Body of pancreas (tissue), 4 donors: ENCODE measurements around the gene FUT3. TPM values are rescaled to one million over a fixed set of nuclear protein-coding genes. Genes with fewer than 3 reads are reported as not detected.
A peak's percentile ranks its signal among the peaks of the same experiment; 100 is the strongest.
"Not testable (repeated sequence)": the region's sequence is repeated elsewhere in the genome, so short reads cannot be mapped to it uniquely, and the experiment has no call there.

ENCODE experiments used
- ATAC-seq: fragments of 150-250 bp; one replicate; pipeline ENCODE4 v1.9.1; 2016
- DNase-seq, 4 donors: peaks; one replicate each; pipeline ENCODE4 v3.0.0-alpha.2; 2019
- H3K27ac ChIP-seq, 4 donors: fragments of 200-600 bp; sonication (generic); 1 replicate in 3 of 4; 2 replicates in 1 of 4; pipeline versions ENCODE4 v1.5.1 to v1.6.1; 2016 to 2019; ENCODE audit warnings: mild to moderate bottlenecking in 1 of 4, mixed read lengths in 1 of 4, moderate library complexity in 1 of 4
- H3K27me3 ChIP-seq, 2 donors: fragments of 200-600 bp; sonication (generic); one replicate each; pipeline ENCODE4 v1.6.0; 2016; ENCODE audit warnings: mild to moderate bottlenecking in 1 of 2
- H3K36me3 ChIP-seq, 2 donors: fragments of 200-600 bp; sonication (generic); replicated peaks in 1 of 2; 2 replicates each; pipeline ENCODE4 v1.5.1; 2016; ENCODE audit warnings: low read depth in 2 of 2; ENCODE audit not compliant: insufficient read depth in 1 of 2
- H3K4me1 ChIP-seq: fragments of 200-600 bp; sonication (generic); one replicate; pipeline ENCODE4 v1.6.0; 2016
- H3K4me3 ChIP-seq, 2 donors: fragments of 200-600 bp; sonication (generic); 1 replicate in 1 of 2; 2 replicates in 1 of 2; pipeline ENCODE4 v1.5.1; 2016 to 2019
- H3K9me3 ChIP-seq, 3 donors: fragments of 200-600 bp; sonication (generic); 1 replicate in 2 of 3; 2 replicates in 1 of 3; pipeline ENCODE4 v1.5.1; 2016
- POLR2A ChIP-seq, 3 donors: fragments of 450-650 bp; IDR thresholded peaks; one replicate each; pipeline ENCODE4 v1.6.1; 2016; ENCODE audit warnings: antibody characterized with exemption in 3 of 3, mild to moderate bottlenecking in 2 of 3
- WGBS, 2 donors: methylation state at CpG; one replicate each; pipeline ENCODE4 v1.1.5; 2017; 5-methylcytosine and 5-hydroxymethylcytosine counted together
- intact Hi-C: fragments of 100-400 bp; cut with DNase I; formaldehyde crosslinking; loops from one replicate; pipeline ENCODE4 v1.15.1; 2023
- total RNA-seq, 2 donors: library from RNA; depleted of rRNA; stranded (reverse); fragments of >200 nt; gene quantifications; one replicate each; pipeline ENCODE4 v1.1.0, GENCODE V29; 2016
- TF ChIP-seq, protein P1 (sequence below), 7 experiments: fragments of 450-650 bp in 4 of 7; fragments of 200-600 bp in 3 of 7; sonication (generic) in 3 of 7; IDR thresholded peaks; one replicate each; pipeline ENCODE4 v1.5.1; 2016 to 2019; ENCODE audit warnings: antibody characterized with exemption in 7 of 7

FUT3 gene
- total RNA-seq, 2 donors from 2014 or later, result 5.7 to 9.2 TPM

- TF ChIP-seq, protein P1, sequence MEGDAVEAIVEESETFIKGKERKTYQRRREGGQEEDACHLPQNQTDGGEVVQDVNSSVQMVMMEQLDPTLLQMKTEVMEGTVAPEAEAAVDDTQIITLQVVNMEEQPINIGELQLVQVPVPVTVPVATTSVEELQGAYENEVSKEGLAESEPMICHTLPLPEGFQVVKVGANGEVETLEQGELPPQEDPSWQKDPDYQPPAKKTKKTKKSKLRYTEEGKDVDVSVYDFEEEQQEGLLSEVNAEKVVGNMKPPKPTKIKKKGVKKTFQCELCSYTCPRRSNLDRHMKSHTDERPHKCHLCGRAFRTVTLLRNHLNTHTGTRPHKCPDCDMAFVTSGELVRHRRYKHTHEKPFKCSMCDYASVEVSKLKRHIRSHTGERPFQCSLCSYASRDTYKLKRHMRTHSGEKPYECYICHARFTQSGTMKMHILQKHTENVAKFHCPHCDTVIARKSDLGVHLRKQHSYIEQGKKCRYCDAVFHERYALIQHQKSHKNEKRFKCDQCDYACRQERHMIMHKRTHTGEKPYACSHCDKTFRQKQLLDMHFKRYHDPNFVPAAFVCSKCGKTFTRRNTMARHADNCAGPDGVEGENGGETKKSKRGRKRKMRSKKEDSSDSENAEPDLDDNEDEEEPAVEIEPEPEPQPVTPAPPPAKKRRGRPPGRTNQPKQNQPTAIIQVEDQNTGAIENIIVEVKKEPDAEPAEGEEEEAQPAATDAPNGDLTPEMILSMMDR (IDR thresholded peaks at IDR 0.05), result no peak
- TF ChIP-seq POLR2A (IDR thresholded peaks at IDR 0.05), result no peak
- WGBS, 2 donors, result 69 to 76% methylated on average over 5 to 11 of the region's 11 CpGs
- Histone ChIP-seq H3K27me3 (no peaks in the 10 kb centered on the region), H3K4me3 (no peak overlapping the region), H3K4me1 (no peaks in the 10 kb centered on the region), H3K36me3 (no peaks in the 10 kb centered on the region), H3K9me3 (no peaks in the 10 kb centered on the region), H3K27ac (no peak overlapping the region)
- intact Hi-C loops, result no loop called here
- ATAC-seq (no peak), DNase-seq (no peak)
Measured at GRCh38 chr19:5863030-5863665, 11.9 kb upstream of the FUT3 start.

DNA sequence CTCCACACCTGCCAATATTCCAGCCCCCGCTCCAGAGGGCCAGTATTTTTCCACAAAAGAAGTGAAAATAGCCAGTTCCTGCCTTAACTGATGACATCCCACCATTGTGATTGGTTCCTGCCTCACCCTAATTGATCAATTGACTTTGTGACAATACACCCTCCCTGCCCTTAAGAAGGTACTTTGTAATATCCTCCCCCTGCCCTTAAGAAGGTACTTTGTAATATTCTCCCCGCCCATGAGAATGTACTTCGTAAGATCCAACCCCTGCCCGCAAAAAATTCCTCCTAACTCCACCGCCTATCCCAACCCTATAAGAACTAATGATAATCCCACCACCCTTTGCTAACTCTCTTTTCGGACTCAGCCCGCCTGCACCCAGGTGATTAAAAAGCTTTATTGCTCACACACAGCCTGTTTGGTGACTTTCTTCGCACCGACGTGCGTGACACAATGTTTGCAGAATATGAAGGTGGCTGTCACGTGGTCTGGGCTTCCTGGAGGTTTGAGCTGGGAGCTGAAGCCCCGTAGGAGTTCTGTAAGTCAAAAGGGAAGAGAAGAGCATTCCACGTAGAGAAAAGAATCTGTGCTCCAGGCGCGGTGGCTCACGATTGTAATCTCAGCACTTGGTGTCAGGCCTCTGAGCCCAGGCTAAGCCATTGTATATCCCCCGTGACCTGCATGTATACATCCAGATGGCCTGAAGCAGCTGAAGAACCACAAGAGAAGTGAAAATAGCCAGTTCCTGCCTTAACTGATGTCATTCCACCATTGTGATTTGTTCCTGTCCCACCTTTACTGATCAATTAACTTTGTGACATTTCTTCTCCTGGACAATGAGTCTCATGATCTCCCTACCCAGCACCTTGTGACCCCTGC lies 6.2 kb upstream of the FUT3 start:
- intact Hi-C loops, result no loop called here
- DNase-seq, result no peak
- 80 to 87% methylated on average over 18 of the region's 18 CpGs for WGBS, 2 donors

GRCh38 chr19:5855151-5855550 lies 3.9 kb upstream of the FUT3 start:
- intact Hi-C loops, ATAC-seq: not testable (repeated sequence)

More for the DNA sequence above, 6.2 kb upstream of the FUT3 start:
- H3K27me3 ChIP-seq, result no peaks in the 10 kb centered on the region
- TF ChIP-seq, protein P1 (IDR thresholded peaks at IDR 0.05), result no peak
- no peak for TF ChIP-seq POLR2A (IDR thresholded peaks at IDR 0.05)
- no peak overlapping the region for H3K27ac ChIP-seq
- no peak overlapping the region for H3K4me3 ChIP-seq
- H3K4me1 ChIP-seq, result no peaks in the 10 kb centered on the region
- H3K36me3 ChIP-seq, result no peaks in the 10 kb centered on the region
- H3K9me3 ChIP-seq, result no peaks in the 10 kb centered on the region
- no peak for ATAC-seq

DNA sequence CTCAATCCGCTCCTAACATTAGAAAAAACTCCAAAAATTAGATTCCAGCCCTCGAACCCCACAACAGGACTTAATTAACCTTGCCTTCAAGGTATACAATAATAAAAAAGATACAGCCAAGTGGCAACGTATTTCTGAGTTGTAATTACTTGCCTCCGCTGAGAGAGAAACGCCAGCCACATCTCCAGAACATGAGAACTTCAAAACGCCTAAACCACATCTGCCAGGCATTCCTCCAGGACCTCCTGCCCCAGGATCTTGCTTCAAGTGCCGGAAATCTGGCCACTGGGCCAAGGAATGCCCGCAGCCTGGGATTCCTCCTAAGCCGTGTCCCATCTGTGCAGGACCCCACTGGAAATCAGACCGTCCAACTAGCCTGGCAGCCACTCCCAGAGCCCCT lies 2.9 kb upstream of the FUT3 start:
- ATAC-seq, H3K27me3 ChIP-seq, H3K27ac ChIP-seq, intact Hi-C loops, DNase-seq, H3K9me3 ChIP-seq, H3K4me3 ChIP-seq, H3K4me1 ChIP-seq, H3K36me3 ChIP-seq: not testable (repeated sequence)
- 75 to 81% methylated on average over 10 of the region's 10 CpGs for WGBS, 2 donors

More at GRCh38 chr19:5855151-5855550, 3.9 kb upstream of the FUT3 start:
- not testable (repeated sequence) for H3K27ac ChIP-seq, H3K36me3 ChIP-seq, H3K4me3 ChIP-seq, H3K9me3 ChIP-seq, H3K27me3 ChIP-seq, H3K4me1 ChIP-seq, DNase-seq
- 76 to 79% methylated on average over 9 of the region's 9 CpGs for WGBS, 2 donors

GRCh38 chr19:5850743-5851293 lies 431 bp downstream of the FUT3 start:
- intact Hi-C loops, result no loop called here
- H3K4me1 ChIP-seq, result peaks cover 7% of the 10 kb centered on the region
- TF ChIP-seq, protein P1 (IDR thresholded peaks at IDR 0.05), result no peak
- TF ChIP-seq POLR2A (IDR thresholded peaks at IDR 0.05), result no peak
- H3K27ac ChIP-seq, result peak overlapping the region; percentile 48 to 88 (median 77)
- peak; percentile 61 to 80 (median 72) for DNase-seq
- H3K27me3 ChIP-seq, result no peaks in the 10 kb centered on the region
- no peaks in the 10 kb centered on the region for H3K36me3 ChIP-seq
- peak; percentile 82 for ATAC-seq
- WGBS, 2 donors, result 12 to 17% methylated on average over 4 to 5 of the region's 5 CpGs
- H3K9me3 ChIP-seq, result no peaks in the 10 kb centered on the region
- no peak overlapping the region for H3K4me3 ChIP-seq
